GM18511 (cell line): Measurements from ENCODE around the gene ATP8A1.
"Not testable (repeated sequence)": the region's sequence is repeated elsewhere in the genome, so short reads cannot be mapped to it uniquely, and the experiment has no call there.

Experiments
- ATAC-seq: cut with Tn5 transposase; IDR thresholded peaks from one replicate; pipeline ENCODE4 v1.9.1; 2021; ENCODE audit warnings: mild to moderate bottlenecking, moderate library complexity; ENCODE audit not compliant: unreplicated experiment

Gene ATP8A1

DNA sequence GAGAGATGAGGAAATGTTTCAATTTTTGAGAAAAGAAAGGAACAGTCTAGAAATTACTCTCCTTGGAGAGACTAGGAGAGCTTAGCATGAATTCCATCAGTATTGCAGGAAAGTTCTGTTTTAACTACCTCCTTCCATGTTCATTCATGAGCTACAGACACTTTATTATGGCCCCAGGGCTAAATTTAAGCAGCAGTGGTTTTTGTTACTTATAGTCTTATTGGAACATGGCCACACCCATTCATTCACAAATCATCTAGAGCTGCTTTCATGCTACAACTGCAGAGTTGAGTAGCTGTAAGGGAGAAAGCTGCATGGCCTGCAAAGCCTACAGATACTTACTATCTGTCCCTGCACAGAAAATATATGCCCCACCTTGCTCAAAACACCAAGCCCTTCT lies 178.0 kb downstream of the ATP8A1 start:
- ATAC-seq = no peak

DNA sequence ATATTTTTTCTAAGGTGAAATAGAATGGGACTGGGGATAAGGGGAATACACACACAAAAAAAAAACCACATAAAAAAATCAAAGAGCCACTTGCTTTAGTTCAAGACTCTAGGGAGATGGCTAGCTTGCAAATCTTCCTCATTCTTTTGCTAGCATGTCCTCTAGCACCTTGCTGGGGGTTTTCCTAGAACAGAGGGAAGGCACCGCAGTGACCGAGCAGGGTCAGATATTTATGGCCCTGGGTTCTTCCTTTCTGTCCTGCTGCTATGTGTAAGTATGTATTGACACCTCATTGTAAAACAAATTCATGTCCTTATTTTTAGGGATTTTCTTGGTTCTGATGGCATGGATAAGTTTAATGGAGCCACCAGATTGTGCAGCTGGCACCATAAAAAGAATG lies 178.4 kb downstream of the ATP8A1 start:
- peak; percentile 71 for ATAC-seq

DNA sequence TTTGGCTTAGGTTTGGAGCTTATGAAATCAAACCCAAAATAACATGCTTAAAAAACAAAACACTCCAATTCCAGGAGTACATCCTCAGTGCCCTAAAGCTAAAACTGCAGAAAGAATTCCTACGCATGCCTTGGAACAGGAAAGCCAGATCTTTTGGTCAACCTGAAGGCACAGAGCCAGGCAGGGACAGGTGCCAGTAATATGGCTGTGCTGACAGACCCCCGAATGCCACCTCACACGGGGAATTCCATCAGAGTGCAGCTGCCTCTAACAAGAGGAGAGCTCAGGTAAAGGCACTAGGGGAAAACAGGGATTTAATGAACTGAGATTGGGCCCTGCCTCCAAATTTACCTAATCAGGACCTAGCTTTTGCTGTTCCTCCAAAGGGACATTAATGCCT lies 182.5 kb downstream of the ATP8A1 start:
- ATAC-seq = no peak

DNA sequence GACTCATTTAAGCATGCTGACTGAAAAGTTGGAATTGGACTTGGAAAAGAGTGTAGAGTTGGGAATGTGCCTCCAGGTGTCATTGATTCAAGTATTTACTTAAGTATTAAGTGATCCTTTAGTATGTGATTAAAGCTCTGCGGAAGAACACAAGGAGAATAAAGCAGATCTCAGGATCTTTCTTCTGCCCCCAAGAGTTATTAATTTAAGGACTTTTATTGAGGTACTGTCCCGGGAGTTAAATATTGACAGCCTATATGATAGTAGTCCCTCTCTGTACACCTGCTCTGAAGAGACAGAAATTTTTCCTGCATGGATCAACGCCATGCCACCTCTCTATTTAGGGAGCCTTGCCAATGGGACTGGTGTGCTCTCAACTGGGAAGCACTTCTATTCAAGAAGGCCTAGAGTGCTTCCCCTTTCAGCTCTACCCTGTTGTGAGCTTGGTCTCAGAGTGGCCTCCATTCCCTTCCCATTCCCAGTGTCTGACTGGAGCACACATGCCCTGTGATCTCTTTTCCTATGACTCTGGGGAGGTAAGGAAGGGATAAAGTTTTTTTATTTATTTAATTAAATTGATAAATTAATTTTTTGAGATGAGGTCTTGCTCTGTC lies 183.7 kb downstream of the ATP8A1 start:
- no peak for ATAC-seq

DNA sequence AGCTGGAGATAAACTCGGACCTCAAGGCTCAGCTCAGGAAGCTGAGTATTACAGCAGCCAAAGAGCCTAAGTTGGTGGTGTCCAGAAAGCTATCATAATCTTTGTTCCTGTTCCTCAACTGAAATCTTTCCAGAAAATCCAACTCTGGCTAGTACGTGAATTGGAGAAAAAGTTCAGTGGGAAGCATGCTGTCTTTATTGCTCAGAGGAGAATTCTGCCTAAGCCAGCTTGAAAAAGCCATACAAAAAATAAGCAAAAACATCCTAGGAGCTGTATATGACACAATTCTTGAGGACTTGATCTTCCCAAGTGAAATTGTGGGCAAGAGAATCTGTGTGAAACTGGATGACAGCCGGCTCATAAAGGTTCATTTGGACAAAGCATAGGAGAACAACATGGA lies 185.0 kb downstream of the ATP8A1 start:
- ATAC-seq = no peak

DNA sequence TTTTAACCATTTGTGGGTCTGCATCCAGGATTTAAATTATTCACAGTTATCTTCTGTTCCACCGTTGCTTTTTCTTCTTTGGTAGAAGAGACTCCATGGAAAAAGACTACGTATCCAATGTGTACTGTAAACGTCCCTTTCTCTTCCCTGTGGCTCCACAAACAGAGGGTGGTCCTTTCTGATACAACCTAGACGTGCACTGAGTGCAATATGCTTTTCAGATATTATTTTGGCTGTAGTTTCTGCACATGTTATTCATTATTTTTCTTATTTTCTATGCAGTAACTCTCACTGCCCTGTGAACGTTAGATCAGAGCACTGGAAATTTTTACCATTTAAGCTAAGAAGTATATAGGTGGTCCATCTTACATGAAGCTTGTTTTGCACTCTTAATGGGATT lies 186.9 kb downstream of the ATP8A1 start:
- ATAC-seq = no peak

DNA sequence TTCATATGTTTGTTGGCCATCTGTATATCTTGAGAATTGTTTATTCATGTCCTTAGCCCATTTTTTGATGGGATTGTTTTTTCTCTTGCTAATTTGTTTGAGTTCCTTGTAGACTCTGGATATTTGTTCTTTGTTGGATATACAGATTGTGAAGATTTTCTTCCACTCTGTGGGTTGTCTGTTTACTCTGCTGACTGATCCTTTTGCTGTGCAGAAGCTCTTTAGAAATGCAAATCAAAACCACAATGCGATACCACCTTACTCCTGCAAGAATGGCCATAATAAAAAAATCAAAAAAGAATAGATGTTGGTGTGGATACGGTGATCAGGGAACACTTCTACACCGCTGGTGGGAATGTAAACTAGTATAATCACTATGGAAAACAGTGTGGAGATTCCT lies 189.1 kb downstream of the ATP8A1 start:
- ATAC-seq = not testable (repeated sequence)

DNA sequence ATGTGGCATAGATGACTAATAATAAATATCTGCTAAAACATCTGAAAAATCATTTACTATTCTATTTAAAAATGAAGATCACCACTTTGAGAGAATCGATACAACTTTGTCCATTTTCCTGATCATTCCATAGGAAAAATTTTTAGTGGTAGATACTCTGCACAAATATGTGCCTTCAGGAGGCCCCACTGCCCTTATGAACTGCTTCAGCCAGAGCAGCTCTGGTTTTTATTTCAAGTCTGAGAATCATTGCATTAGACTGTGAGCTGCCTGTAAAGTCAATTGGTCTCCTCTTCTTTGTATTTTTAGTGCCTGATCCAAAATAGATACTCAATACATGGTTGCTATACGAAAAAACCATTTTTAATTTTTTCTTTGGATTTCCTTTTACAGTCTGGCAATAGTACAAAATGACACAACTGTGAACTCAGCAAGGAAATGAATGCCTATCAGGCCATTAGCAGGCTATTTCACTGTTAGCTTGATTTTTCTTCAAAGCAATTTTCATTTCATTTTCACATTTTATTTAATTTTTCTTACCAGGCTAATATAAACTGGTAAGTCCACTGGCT lies 190.5 kb downstream of the ATP8A1 start:
- no peak for ATAC-seq

DNA sequence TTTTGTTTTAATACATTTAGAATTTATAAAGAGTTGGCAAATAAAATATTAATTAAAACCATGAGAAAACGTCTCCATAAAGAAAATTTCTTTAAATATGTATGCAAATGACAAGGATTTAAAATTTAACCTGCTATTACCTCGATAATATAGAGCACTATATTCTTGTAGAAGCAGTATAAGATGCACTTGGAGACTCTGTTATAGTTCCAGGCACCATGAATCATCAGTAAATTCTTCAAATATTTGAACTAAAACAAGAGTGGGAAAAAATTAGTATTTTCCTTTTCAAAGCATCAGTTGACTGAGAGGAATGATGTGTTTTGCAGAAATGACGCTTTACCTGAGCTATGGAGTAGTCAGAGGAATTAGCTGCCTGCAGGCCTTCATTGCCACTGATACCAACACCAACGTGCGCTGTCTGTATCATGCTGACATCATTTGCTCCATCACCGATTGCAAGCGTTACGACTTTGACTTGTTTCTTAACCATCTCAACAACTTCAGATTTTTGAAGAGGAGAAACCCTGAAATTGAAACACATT lies 192.3 kb downstream of the ATP8A1 start:
- ATAC-seq = no peak

DNA sequence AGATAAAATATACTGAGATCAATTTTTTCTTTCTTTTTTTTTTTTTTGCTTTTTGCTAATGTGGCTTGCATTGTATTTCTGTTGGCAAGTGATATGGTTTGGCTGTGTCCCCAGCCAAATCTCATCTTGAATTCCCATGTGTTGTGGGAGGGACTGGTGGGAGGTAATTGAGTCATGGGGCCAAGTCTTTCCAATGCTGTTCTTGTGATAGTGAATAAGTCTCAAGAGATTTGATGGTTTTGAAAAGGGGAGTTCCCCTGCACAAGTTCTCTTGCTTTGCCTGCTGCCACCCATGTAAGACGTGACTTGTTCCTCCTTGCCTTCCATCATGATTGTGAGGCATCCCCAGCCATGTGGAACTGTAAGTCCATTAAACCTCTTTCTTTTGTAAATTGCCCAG lies 195.7 kb downstream of the ATP8A1 start:
- not testable (repeated sequence) for ATAC-seq

DNA sequence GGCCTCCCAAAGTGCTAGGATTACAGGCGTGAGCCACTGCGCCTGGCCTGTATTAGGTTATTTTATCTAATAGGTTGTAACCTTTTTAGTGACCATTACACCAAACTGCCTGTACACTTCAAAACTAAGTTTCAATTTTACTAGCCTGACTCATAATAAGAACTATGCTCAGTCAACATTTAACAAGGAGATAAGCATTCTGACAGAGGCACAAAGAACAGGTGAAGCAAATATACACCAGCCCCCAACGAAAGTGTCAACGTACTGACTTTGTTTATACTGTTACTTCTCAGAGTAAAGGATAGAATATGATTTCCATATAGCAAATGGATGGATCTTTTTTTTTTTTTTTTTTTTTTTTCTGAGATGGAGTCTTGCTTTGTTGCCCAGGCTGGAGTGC lies 196.9 kb downstream of the ATP8A1 start:
- peak; percentile 97 for ATAC-seq

DNA sequence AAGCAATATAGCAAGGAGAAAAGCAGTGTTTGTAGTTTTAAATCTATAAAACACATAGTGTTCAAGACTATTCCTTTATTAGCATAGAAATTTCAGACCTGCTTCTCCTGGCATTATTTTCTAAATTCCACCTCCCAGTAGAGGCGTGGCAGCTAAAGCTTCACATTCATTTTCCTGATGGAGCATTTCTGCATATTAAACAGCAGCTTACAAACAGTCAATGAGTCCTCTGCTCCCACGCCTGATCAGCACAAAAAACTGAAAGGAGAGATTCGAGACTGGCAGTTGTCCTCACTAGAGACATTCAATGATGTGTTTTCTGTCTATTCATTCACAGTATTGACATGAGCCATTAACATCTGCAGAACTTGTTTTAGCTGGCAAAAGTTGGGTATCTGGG lies 198.2 kb downstream of the ATP8A1 start:
- ATAC-seq = no peak

DNA sequence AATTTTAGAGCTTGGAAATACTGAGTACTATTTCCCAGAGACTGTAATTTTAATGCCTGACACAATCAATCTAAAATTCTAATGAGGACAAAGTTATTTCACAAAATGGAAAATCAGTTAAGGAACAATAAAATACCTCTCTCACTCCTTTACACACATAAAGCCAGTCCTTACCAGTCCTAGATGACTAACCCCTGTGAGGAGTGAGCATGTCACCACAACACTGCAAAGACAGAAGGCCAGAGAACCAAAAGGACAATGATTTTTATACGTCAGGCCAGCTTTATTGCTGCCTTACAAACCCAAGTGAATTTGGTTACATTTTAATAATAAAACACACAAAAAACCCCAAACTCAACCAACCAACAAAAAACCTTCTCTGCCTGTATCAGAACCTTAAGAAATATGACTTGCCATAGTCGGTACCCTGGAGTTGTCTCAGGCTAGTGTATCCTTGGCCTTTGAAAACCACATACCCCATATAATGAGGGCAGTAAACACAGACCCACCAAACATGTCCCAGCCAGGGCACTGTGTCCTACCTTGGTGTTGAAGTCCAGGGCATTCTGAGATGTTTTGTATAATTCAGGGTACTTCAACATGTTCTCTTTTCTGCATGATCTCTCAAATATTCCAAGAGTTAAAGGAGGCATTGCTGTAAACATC lies 202.0 kb downstream of the ATP8A1 start:
- ATAC-seq = no peak

DNA sequence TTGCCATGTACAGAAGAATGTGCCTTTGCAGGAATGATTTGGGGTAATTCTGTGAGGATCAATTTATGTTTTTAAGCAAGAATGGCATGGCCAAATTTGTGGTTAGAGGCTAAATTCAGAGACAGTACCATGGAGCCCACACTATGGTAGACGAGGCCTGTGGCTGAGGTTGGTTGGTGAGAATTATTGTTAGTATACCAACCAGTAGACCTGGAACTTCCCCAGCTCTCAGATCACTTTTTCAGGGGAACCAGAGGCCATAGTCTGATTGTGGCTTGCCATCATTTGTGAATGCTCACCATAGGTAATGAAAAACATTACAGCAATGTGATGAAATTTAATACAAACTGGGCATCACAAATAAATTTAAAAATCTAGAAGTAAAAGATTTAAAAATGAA lies 203.3 kb downstream of the ATP8A1 start:
- ATAC-seq = peak; percentile 87

DNA sequence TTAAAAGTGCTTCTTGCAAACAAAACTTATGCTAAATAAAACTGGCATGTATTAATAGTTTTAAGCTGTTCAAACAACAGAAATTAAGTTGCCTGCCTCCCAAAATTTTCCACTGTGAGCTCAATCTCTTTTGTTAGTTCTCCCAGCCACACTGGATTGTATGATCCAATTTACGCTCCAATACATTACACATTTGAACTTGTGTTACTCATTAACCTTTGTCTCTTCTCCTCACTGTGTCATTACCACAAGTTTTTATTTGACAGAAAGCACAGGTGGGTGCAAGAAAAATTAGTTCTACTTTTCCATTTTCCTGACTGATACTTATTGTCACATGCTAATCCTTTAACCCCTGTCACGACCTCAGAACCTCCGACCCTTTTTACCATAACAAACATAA lies 204.1 kb downstream of the ATP8A1 start:
- peak; percentile 45 for ATAC-seq

DNA sequence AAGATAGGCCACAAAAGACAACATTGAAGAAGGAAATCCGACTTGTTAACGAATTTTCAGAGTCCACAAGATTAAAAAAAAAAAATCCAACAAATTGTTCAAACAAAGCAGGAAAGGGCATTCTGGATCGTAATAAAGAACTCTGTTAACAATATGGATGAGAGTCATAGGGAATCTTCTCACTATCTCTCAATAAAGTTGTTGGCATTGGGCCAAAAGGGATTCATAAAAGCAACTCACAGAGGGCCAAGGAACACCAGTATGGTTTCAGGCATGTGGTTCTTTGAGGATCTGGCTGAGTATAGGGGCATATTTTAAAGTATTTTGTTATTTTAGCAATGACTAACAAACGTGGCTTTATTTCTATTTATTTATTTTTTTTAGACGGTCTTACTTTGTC lies 210.1 kb downstream of the ATP8A1 start:
- ATAC-seq = no peak

DNA sequence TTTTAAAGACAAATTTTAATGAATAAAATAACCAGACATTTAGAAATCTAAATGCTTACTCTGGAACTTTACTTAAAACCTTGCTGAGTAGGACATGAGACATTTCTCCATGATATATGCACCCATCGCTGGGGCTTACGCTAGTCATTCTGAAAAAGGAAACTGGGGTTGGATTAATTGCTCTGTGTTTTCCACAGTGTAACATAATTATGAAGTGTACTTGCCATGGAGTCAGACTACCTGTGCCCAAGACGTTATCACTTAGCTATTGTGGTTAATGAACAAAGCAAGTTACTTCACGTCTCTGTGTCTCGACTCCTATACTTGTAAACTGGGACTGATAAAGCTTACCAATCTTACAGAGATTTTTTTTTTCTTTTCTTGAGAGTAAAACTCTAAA lies 211.9 kb downstream of the ATP8A1 start:
- ATAC-seq = no peak

DNA sequence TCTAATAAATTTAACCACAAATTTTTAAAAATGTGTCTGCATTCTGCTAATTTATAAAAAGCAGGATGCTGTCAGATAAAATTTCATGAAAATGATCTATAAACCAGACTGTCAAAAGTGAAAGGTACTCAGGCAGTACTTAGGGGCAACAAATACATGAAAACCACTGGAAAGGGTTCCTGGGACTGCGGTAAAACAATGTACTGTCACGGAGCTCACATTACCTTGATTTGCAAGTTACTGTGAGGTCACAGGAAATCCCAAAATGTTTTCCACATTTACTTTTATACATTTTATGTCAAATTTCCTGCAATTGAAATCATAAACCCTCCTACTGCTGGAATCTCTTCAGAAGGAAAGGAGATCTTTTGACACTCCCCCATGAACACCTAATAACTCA lies 214.3 kb downstream of the ATP8A1 start:
- ATAC-seq = no peak

DNA sequence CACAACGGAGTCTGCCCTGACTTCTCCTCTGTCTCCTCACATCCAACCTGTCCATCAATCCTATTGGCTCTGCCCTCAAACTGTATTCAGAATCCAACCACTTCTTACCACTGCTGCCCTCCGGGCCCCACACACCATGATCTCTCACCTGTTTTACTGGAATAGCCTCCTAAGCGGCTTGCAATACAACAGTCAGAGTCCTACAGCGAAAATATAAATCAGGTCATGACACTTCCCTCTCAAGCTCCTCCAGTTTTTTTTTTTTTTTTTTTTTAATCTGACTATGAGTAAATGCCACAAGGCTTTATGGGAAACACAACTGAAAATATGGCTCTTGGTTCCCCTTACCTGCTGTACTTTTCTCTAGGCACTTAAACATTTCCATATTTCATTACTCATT lies 216.8 kb downstream of the ATP8A1 start:
- ATAC-seq = no peak

DNA sequence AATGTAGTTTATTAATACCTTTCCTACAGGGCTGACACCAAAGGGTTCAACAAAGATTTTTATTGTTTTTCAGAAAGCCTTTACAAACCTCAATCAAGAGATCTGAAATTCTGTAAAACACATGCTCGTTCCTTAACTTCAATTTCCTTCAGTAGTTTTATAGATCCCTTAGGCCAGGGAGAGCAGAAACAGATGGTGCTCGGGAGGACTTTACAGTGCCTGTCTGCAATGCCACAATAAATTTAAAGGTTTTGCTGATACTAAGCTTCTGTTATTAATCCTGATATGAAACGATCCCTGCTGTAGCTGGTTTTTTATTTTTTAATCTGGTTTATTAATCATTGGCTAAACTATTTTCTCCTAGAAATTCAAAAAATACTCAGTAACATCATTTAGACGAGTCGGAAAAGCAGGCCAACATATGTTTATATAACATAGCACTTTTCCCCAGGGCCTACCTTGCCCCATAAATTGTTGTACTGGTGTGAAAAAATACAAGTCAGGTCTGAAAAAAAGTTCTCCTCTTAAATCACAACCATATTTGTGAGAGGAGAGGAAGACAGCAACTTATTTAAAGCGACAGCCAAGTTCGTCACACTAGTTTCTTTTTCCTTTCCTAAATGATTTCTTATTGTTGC lies 219.9 kb downstream of the ATP8A1 start:
- ATAC-seq = no peak

DNA sequence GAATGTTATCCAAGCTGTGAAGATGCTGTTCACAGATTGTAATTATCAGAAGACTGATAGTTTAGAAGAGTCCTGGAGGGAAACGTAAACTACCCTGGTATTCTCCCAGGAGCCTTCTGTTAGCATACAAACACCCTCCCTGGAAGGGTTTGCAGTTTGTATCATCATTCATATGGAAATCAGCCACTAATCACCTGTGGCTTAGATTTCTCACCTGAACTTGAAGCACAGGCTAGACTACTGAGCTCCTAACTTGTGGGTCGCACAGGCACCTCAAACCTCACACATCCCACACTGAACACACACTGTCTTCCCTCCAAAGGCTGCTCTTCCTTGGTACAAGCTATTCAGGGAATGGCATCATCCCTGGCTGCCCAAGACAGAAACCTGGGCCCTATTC lies 228.9 kb downstream of the ATP8A1 start:
- ATAC-seq = no peak
